OCI-M2 (cell line): ENCODE results near the gene KRTAP2-3.
"Not testable (repeated sequence)": the region's sequence is repeated elsewhere in the genome, so short reads cannot be mapped to it uniquely, and the experiment has no call there.

ENCODE experiments used
- DNase-seq: peaks from one replicate; lab custom pipeline; 2025; ENCODE audit not compliant: unreplicated experiment; lab: John Stamatoyannopoulos, UW

Gene KRTAP2-3, protein sequence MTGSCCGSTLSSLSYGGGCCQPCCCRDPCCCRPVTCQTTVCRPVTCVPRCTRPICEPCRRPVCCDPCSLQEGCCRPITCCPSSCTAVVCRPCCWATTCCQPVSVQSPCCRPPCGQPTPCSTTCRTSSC

DNA sequence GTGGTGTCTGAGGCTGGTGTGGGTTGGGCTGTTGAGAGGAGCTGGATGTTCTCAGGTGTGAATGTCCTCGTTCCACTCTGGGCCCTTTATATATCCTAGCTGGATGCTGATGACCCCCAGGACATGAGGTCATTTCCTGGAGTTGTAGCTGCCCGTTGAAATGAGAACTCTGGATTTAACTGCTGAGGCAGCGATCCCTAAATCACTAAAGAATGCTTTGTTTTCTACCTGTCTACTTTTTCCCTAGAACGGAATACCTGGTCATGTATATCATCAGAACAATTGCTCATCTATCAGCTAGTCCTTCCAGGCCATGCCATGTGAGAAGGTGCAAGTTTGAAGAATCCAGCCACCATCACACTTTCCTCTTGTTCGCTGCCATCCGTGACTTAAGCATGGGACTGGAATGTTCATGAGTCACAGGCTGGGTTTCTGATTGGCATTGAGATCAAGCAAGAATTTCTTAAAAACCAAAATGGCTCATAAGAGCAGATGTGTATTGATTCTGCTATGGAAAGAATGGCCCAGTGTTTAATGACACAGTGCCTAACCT lies at the start of gene KRTAP2-3:
Gene KRTAP2-3 (minus strand): TSS at position 63 of the 553 bp plus-strand sequence. CDS start 64 bp downstream, outside the sequence.
- DNase-seq = no peak

DNA sequence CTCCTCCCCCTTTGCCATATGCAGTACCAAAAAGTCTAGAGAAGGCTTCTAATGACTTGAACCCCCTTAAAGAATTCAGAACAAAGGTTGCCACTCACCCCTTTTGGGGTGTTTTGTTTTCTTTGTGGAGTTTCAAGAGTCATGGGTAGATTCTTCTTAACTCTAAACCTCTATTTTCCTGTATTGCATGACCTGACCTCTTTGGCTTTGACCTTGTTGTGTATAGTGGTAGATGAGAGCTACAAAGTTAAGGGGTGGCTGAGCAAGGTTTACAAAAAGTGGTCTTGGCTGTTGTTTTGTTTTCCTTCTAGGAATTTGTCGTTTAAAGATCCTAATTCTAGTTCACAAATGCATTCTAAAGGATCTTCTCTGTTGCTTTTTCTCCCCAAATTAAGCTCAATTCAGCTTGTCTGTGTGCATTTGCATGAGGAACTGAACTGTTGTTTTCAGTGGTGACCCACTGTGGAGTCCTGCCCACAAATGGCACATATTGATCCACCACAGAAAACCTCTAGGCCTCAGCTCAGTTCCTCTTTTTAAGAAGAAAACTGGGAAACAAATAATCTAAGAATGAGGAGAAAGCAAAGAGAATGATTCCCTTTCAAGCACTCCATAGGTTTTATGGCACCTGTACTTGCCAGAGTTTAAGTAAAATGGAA lies 48.9 kb upstream of the KRTAP2-3 start:
- not testable (repeated sequence) for DNase-seq

DNA sequence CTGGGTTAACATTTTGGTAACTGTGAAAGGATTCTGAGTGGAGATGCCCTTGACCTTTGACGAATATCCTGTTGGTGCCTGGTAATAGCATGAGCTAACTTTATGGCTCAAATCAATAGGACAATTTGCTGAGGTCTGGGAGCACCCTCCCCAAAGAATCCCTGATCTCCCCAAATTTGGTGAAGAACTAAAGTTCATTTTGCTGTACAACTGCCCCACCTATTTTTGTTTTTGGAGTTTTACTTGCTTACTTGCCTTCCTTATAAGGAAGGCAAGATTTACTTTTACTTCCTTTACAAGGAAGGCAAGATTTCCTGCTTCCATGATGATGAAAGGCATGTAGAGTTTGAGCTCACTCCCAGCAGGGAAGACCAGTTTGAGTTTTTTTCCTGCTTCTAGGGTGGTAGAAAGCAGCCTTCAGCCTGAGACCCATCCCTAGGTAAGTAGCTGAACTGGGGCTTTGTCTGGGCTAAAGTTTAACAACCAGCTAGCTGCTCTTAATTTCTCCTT lies 48.1 kb upstream of the KRTAP2-3 start:
- DNase-seq = no peak

DNA sequence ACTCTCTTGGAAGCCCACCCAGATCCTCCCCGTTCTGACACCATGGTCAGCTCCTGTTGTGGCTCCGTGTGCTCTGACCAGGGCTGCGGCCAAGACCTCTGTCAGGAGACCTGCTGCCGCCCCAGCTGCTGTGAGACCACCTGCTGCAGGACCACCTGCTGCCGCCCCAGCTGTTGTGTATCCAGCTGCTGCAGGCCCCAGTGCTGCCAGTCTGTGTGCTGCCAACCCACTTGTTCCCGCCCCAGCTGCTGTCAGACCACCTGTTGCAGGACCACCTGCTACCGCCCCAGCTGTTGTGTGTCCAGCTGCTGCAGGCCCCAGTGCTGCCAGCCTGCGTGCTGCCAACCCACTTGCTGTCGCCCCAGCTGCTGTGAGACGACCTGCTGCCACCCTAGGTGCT lies 45.4 kb upstream of the KRTAP2-3 start, which contains the start of gene KRTAP4-9:
Gene KRTAP4-9 (plus strand): TSS at position 43 of the 400 bp plus-strand sequence. CDS start 0 bp downstream, at position 43.
- DNase-seq = not testable (repeated sequence)

DNA sequence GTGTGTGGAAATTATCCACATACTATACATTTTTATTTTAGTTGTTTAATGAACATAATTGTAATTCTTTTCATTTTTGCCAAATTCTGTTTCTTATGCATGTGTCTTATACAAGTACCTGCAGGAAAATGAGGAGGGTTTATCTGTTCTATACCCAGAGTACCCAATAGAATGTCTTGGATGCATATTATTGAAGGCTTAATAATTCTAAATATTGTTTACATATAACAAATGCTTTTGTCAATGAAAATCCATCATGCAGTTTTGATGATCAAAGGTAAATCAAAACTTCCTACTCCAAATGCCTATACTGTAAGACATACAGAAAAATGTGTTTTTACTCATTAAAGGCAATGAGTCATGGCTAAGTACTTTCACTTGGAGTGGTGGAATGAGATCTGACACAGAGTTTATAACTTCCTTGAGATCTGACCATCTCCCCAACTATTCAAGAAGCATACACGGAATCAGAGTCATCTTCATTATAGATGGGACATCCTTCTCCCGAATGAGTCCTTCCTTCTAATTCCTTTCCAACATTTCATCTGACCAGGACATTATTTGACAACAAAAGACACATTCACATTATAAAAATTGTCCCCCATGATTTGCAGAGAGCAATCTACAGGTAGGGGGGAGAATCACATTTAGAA lies 44.6 kb upstream of the KRTAP2-3 start:
- DNase-seq = not testable (repeated sequence)

DNA sequence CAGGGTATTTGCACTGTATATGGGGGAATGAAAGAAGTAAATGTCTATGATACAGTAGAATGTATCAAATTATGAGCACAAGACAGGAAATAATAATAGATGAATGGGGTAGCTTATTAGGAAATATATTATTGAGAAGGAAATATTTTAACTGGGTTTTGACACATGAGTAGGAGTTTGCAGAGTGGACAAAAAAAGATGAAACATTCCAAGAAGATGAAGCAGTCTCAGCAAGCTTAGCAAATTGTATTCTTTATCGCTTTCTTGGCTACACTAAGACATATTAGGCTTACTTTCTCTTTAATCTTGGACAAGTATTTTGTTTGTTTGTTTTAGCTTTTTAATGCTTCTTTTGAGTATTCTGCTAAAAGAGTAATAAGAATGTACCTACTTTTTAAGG lies 44.0 kb upstream of the KRTAP2-3 start:
- DNase-seq = no peak

DNA sequence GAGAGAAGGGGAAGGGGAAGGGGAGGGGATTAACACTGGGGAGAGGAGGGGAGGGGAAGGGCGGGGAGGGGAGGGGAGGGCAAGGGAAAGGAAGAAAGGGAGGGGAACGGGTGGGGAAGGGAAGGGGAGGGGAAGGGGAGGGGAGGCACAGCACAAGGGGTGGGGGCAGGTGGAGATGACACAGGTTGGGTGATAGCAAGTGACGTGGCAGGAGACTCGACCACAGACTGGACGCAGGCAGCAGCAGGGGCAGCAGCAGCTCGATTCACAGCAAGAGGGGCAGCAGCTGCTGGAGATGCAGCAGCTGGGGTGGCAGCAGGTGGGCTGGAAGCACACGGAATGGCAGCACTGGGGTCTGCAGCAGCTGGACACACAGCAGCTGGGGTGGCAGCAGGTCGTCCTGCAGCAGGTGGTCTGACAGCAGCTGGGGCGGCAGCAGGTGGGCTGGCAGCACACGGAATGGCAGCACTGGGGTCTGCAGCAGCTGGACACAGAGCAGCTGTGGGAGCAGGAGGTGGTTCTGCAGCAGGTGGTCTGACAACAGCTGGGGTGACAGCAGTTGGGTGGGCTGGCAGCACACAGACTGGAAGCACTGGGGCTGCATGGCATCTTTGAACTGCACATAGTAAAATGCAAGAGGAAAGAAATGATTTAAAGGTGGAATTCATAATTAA lies 41.8 kb upstream of the KRTAP2-3 start, which contains the start of gene KRTAP4-16:
Gene KRTAP4-16 (minus strand): TSS at position 624 of the 674 bp plus-strand sequence. CDS start 0 bp downstream, at position 624.
- no peak for DNase-seq

DNA sequence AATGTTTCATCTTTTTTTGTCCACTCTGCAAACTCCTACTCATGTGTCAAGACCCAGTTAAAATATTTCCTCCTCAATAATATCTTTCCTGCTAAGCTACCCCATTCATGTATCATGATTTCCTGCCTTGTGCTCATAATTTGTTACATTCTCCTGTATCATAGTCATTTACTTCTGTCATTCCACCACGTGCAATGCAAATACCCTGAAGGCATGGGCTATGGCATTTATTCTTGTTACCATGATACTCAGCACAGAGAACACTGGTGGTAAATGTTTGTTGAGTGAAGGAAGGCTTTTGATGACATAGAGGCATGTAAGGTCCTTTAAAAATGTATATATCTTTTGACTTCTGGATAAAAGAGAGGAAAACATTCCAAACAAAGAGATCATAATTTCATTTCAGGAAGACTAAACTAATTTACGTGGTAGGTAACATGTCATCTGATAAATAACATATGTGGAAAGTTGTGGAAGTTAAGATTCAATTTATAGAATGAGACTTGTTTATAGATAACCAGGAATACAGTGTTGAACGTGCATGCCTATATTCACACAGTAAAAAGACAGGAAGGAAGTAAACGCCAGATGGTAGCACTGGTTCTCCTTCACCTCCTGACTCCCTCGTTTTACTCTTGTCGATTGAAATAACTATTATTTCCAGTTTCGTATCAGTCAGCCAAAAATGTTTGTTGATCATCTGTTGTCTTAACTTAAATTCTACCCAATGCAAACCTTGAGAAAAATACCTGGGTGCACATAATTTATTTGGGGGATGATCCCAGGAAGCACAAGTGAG lies 40.0 kb upstream of the KRTAP2-3 start:
- DNase-seq = not testable (repeated sequence)

DNA sequence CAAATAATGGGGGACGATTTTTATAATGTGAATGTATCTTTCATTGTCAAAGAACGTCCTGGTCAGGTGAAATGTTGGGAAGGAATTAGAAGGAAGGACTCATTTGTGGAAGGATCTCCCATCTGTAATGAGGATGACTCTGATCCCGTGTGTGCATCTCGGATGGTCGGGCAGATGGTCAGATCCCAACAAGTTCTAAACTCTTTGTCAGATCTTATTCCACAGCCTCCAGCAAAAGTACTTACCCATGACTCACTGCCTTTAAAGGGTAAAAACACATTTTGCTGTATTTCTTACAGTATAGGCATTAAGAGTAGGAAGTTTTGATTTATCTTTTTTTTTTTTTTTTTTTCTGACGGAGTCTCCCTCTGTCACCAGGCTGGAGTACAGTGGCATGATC lies 38.6 kb upstream of the KRTAP2-3 start:
- DNase-seq = no peak

DNA sequence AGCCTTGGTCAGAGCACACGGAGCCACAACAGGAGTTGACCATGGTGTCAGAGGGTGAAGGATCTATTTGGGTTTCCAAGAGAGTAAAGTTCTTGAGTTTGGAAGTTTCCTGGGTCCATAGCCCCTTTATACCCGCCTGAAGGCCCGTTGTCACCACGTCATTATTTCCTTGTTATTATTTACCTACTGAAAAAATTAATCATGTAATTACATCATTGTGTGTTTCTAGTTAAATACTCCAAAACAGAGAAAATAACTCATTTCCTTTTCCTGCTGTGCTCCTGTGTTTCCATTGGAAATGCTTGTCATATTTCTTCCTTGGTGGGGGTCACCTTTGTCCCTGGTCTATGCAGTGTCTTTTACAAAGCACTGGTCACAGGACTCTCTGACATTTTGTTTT lies 38.1 kb upstream of the KRTAP2-3 start, which contains the start of gene KRTAP4-8:
Gene KRTAP4-8 (minus strand): TSS at position 101 of the 400 bp plus-strand sequence. CDS start 58 bp downstream, at position 43.
- DNase-seq = no peak

DNA sequence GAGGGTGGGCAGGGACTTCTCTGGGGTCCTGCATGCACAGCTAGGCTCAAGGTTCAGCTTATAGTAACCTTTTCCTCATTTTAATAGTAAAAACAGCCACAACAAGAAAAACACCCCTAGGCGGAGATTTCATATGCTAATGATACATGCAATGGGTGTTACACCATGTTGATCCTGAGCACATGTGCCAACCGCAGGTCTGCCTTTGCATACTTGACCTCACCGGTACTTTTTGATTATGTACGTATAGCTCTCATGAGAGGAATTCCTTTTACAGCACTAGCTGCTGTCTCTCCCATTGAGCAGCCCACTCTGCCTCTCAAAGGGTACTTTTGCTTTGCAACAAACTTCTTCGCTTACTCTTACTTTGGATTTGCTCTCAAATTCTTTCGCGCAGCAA lies 36.1 kb upstream of the KRTAP2-3 start:
- no peak for DNase-seq

DNA sequence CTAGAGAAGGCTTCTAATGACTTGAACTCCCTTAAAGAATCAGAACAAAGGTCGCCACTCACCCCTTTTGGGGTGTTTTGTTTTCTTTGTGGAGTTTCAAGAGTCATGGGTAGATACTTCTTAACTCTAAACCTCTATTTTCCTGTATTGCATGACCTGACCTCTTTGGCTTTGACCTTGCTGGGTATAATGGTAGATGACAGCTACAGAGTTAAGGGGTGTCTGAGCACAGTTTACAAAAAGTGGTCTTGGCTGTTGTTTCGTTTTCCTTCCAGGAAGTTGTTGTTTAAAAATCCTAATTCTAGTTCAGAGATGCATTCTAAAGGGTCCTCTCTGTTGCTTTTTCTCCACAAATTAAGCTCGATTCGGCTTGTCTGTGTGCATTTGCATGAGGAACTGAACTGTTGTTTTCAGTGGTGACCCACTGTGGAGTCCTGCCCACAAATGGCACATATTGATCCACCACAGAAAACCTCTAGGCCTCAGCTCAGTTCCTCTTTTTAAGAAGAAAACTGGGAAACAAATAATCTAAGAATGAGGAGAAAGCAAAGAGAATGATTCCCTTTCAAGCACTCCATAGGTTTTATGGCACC lies 28.9 kb upstream of the KRTAP2-3 start:
- DNase-seq = not testable (repeated sequence)

DNA sequence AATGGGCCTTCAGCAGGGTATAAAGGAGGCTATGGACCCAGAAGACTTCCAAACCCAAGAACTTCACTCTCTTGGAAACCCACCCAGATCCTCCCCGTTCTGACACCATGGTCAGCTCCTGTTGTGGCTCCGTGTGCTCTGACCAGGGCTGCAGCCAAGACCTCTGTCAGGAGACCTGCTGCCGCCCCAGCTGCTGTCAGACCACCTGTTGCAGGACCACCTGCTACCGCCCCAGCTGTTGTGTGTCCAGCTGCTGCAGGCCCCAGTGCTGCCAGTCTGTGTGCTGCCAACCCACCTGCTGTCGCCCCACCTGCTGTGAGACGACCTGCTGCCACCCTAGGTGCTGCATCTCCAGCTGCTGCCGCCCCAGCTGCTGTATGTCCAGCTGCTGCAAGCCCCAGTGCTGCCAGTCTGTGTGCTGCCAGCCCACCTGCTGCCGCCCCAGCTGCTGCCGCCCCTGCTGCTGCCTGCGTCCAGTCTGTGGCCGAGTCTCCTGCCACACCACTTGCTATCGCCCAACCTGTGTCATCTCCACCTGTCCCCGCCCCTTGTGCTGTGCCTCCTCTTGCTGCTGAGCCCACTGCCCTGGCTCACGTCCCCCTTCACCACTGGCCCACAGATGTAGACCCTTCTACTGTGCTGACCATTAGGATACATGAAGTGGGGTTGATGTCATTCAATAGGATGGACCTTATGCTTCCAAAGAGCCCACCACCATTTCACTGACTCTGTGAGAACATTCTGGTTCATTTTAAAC lies 24.4 kb upstream of the KRTAP2-3 start, which contains the start of gene KRTAP4-7:
Gene KRTAP4-7 (plus strand): TSS at position 51 of the 757 bp plus-strand sequence. CDS start 57 bp downstream, at position 108.
- DNase-seq = not testable (repeated sequence)

DNA sequence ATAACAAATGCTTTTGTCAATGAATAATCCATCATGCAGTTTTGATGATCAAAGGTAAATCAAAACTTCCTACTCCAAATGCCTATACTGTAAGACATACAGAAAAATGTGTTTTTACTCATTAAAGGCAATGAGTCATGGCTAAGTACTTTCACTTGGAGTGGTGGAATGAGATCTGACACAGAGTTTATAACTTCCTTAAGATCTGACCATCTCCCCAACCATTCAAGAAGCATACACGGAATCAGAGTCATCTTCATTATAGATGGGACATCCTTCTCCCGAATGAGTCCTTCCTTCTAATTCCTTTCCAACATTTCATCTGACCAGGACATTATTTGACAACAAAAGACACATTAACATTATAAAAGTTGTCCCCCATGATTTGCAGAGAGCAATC lies 23.5 kb upstream of the KRTAP2-3 start:
- not testable (repeated sequence) for DNase-seq

DNA sequence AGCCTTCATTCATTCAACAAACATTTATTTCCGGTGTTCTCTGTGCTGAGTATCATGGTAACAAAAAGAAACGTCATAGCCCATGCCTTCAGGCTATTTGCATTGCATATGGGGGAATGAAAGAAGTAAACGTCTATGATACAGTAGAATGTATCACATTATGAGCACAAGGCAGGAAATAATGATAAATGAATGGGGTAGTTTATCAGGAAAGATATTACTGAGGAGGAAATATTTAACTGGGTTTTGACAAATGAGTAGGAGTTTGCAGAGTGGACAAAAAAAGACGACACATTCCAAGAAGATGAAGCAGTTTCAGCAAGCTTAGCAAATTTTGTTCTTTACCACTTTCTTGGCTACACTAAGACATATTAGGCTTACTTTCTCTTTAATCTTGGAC lies 22.7 kb upstream of the KRTAP2-3 start:
- no peak for DNase-seq

DNA sequence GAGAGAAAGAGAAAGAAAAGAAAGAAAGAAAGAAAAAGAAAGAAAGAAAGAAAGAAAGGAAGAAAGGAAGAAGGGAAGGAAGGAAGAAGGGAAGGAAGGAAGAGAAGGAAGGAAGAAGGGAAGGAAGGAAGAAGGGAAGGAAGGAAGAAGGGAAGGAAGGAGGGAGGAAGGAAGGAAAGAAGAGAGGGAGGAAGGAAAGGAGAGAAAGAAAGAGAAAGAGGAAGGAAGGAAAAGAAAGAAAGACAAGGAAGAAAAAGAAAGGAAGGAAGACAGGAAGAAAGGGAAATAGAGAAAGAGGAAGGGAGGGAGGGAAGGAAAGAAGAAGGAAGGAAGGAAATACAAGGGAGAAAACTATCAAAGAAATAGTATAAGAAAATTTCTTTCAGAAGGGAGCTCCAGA lies 16.9 kb upstream of the KRTAP2-3 start:
- DNase-seq = no peak

DNA sequence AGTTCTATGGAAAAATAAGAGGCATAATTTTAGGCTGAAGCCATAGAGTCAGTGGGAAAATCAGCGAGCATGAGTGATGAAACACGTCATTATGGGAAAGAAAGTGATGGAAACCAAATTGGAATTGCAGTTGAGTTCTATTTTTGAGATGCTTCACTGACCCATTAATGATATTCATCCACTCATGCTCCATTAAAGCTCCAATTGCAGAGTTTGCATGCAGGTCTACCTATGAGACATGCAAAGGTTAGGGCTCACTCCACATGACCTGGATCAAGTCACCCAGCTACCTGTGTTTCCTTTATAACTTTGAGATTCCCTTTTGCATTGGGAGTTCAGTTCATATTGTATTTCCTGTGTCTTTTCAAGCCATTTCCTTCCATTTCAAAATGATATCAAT lies 13.8 kb upstream of the KRTAP2-3 start:
- no peak for DNase-seq

DNA sequence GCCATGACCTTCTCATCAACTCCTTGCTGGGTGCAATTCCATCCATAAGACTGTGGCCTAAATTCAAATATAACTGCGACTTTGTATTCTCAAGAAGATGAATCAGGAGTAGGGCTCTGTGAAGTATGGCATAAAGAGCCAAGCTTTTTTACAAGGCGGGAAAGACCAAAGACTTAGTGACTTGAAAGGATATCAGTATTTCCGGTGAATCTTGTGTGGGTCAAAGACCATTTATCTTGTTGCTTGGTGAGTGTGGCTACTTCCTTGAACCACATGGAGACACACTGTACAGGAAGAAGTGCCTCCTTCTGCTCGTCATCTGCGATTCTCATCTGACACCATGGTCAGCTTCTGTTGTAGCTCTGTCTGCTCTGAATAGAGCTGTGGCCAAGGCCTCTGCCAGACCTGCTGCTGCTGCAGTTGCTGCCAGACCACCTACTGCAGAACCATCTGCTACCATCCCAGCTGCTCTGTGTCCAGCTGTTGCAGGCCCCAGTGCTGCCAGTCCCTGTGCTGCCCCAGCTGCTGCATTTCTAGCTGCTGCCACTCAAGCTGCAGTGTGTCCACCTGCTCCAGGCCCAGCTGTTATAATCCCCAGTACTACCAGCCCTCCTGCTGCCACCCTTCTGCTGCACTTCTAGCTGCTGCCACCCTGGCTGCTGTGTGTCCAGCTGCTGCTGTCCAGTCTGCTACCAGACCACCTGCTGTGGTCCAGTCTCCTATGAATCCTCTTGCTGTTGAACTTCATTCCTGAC lies 11.9 kb upstream of the KRTAP2-3 start:
- no peak for DNase-seq
